NCI-H345 (cell line): ENCODE data around the gene NTF3.
A peak's percentile ranks its signal among the peaks of the same experiment; 100 is the strongest.

Experiments
- DNase-seq: peaks from one replicate; lab custom pipeline; 2025; lab: John Stamatoyannopoulos, UW

The NTF3 gene

GRCh38 chr12:5456906-5457305 is 25.0 kb downstream of the NTF3 start:
- no peak for DNase-seq

- DNase-seq, result no peak
These were observed 26.5 kb downstream of the NTF3 start for GRCh38 chr12:5458229-5459050.

- DNase-seq, result no peak
These were observed 27.3 kb downstream of the NTF3 start for GRCh38 chr12:5459051-5459782.

GRCh38 chr12:5460817-5461216 is 28.9 kb downstream of the NTF3 start:
- no peak for DNase-seq

- no peak for DNase-seq
These were observed 30.1 kb downstream of the NTF3 start for GRCh38 chr12:5461966-5462365.

GRCh38 chr12:5464096-5464495 is 32.2 kb downstream of the NTF3 start:
- no peak for DNase-seq

- no peak for DNase-seq
These were observed 33.5 kb downstream of the NTF3 start for GRCh38 chr12:5465384-5465783.

GRCh38 chr12:5466521-5466960 is 34.6 kb downstream of the NTF3 start:
- DNase-seq, result no peak

- no peak for DNase-seq
These were observed 36.0 kb downstream of the NTF3 start for GRCh38 chr12:5467931-5468330.

DNA sequence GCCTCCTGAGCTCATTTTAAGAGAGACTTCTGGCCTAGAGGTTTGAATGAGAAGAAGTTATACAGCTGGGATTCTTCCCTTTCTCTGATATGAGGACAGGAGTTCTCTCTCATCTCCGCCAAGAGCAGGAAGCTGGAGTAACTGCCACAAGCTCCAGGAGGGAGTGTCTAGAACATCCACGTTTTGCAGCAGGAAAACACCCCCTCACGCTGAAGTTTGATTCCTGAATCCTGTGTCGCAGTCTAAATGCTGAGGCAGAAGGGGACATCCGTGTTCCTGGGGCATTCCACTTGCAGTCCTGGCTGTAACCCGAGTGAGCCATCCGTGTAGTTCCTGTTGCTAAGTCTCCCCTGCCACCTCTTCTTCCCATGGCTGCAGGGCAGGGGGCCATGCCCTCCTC is 38.3 kb downstream of the NTF3 start:
- no peak for DNase-seq

DNA sequence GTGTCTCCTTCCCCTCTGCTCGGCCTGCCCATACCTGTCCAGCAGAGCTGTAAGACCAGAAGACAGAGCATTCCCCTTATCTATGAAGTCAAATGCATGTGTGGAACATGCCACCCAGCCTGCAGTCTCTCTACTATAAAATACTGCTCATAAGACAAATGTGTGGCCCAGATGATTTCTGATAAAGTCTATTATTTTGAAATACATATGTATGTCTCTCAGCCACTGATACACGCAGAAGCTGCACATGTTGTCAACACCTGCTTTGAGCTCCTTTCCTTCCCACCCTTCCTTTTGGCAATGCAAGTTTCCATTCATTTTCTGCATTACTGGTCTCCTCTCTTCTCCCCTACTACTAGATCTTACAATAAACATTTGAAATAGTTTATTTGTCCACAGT is 38.8 kb downstream of the NTF3 start:
- no peak for DNase-seq

DNA sequence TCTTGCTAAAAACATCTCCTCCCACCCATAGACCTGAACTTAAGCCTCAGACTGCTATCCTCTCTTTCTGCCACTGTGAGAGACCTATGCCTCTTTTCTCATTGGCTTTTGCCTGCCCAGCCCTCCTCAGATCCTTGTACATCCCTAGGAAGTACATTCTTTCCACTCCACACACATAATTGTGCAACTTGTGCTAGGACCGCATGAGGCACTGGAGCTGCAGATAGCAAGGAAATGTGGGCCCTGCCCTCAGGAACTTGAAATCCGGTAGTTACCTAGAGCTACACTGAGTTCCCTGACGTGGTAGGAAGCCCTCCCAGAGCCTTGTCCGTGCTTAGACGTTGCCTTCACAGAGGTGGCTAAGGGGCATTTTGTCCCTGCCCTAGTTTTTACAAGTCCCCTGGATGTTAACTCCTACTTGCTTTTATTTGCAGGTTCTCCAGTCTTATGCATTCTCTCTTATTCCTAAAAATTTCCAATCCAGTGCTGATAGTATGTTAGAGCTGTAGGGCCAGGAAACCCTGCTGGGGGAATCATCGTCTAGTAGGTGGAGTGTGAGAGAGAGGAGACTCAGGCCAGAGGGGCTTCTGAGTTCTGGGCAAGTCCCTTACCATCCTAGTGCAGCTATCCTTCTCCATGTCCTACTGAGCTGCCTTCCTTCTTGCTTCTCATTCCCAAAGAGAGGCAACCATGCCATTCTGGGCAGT is 41.3 kb downstream of the NTF3 start:
- no peak for DNase-seq

DNA sequence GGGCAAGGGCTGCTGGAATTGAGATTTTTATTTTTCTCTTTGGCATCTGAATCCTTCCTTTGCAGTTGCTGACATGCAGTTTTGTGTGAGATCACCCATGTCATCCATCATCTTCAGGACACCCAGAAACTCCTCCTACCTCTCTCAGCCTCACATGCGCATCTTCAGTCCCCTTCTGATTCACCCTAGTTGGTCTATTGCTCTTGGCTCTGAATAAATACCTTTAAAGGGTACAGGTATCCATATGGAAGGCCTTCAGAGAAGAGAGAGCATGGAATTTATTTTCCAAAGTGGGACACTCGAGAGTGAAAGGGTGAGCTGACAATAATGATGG is 41.8 kb downstream of the NTF3 start:
- no peak for DNase-seq

DNA sequence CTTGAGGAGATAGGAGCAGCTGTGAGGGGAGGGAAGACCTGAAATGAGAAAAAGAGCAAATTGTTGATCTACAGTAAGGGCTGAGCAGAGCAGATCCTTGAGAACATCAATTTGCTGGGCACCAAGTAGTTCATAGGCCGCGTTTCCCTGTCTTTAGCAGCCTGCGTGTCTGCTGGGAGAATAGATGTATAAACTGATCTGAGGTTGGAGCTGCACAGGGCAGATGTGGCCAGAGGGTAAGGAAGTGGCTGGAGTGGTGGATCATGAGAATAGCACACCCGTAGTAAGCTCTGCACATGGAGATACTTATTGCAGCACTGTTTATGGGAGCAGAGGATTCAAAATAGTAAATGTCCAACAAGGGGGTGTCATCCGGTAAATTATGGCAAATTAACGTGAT is 44.4 kb downstream of the NTF3 start:
- DNase-seq, result no peak

- DNase-seq, result no peak
These were observed 46.3 kb downstream of the NTF3 start for GRCh38 chr12:5478081-5478706.

DNA sequence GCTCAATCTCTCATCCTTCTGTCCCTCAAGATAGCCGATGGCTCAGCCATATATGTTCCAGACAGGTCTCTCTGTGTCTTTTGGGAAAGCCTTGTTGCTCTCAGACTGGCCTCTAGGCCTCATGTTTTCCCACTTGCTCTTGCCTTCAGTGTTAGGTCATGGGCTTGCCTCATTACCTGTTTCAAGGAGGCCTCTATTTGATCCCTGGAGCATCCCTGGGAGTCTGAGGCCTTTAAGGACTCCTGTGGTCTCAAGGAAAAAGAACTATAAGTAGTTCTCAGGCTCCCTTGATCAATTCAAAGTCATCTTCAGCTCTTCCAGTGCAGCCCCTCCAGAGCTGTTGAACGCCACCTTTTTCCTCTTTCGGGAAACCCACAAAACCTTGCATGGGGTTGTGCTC is 47.9 kb downstream of the NTF3 start:
- DNase-seq, result peak; percentile 35

DNA sequence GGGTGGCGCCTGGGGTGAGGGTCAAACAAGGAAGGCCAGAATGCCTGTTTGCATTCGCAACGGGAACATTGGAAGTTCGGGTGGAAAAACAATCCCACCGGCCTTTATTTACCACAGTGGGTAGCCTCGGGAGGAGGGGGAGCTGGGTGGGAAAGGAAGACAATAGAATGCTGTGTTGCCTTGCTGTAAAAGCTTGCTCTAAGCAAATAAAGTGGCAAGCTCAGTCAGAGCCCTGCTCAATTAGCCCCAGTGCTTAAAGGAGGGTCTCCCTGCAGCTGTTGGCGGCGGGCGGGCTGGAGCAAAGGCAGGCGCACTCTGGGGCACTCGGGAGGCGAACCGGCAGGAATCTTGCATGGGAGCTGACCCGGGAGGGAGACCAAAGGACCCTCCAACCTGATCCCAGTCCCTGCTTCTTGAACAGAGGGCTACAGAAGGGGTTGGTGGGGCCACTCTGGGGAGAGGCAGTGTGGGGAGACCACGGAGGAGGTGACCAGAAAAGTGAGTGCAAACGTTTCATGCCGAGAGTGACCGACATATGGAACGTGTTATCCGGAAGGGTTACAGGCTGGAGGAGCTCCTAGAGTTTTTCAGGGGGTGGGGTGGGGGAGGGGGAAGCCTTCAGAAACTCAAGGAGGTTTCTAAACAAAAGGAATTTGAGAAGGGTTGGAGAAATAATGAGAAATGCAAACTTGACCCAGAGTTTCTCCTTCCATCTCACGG is 48.5 kb downstream of the NTF3 start:
- peak; percentile 80 for DNase-seq

DNA sequence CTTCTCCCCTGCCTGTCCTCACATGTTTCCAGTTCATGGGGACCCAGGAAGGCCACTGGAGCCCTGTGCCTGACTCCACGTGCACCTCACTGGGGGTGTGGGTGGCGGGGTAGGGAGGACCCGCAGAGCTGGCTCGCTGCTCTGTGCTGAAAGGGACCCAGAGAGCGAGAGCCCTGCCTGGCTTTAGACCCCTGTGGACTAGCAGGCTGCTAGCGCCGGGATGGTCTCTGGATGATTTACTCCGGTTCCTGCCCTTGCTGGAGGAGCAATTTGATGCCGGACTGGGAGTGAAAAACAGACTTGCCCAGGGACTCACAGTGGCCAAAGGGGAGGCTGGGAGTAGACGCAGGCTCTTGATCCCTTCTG is 49.0 kb downstream of the NTF3 start:
- DNase-seq, result peak; percentile 16

- no peak for DNase-seq
These were observed 49.7 kb downstream of the NTF3 start for GRCh38 chr12:5481645-5482044.

DNA sequence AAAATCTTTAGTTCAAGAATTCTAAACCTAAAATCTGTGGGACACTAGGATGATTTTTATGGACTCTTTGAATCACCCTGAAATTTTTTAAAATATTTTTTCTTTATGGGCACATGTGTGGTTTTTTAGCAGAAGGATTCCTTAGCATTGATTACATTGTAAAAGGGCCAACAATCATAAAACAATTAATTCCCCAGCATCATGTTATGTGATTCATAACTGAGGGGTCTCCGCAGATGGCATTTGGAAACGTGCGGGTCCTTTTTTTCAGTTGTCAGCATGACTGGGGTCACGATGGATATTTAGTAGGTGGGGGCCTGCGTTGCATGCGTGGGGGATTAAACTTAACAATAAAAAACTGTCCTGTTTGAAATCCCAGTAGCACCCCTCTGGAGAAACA is 52.5 kb downstream of the NTF3 start:
- no peak for DNase-seq

GRCh38 chr12:5485454-5485853 is 53.5 kb downstream of the NTF3 start:
- no peak for DNase-seq

- no peak for DNase-seq
These were observed 55.2 kb downstream of the NTF3 start for GRCh38 chr12:5487076-5487475.
